GM19351 (cell line): Measurements from ENCODE around the gene MEOX1.

Source experiments
- ATAC-seq: cut with Tn5 transposase; IDR thresholded peaks from one replicate; pipeline ENCODE4 v1.9.1; 2021; ENCODE audit warnings: mild to moderate bottlenecking, moderate library complexity; ENCODE audit not compliant: unreplicated experiment

Gene MEOX1

DNA sequence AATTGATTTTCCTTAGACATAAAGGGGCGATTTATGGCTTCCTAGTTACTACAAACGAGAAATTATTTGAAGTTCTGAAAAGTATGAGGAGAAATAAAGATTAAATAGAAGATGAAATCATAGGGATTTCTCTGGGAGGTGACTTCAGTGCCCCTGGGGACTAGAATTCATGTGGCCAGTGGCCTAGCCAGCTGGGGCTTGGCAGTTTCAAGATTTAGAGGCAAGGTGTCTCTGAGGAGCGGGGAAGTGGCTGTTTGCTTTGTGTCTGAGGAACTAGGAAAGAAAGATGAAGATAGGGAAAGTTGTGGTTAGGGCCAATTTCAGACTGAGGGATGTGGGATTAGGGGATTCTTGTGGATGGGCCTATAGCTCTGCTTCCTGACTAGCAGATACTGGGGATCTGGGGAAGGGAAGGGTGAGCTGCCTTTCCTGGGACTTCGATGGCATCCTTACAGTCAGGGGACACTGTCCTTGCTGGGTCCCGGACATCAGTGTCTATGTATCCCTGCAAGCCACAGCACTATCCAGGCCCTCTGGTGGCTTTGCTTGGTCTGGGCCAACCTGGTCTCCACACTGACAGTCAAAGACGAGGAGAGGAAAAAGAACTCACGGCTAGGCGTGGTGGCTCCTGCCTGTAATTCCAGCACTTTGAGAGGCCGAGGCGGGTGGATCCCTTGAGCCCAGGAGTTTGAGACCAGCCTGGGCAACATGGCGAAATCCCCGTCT lies 22.4 kb upstream of the MEOX1 start:
- ATAC-seq, result no peak

DNA sequence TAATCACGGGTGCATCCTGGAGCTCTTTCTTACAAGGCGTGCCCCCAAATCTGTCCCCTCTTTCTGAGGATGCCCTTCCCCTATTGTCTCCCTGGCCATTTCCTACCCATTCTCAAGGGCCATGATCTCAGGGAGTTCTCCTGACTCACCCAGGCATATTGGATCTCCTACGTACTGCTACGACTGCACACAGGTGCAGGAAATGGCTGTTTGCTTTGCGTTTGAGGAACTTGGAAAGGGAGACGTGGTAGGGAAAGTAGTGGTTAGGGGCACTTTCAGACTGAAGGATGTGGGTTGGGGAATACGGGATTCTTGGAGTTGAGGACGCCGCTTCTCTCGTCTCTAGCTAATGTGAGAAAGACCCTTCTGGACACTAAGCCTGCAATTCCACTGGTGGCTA lies 18.7 kb upstream of the MEOX1 start:
- ATAC-seq, result no peak

DNA sequence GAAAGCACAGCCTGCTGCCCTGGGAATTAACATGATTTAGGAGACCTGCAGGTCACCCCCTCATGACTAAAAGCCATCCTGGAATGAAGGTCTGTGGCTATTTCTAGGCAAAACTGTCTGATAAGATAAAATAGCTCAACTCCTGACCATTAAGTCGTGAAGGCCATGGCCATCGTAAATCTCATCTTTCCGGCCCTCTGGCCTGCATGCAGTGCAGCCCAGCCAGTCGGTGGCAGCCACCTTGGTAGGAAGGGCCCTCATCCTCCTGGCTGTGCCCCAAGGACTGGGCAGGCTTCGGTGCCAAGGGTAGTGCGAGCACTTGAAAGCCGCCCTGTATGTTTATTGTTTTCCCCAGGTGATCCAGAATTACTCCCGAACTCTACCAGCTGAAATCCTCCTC lies 18.2 kb upstream of the MEOX1 start:
- ATAC-seq, result no peak

DNA sequence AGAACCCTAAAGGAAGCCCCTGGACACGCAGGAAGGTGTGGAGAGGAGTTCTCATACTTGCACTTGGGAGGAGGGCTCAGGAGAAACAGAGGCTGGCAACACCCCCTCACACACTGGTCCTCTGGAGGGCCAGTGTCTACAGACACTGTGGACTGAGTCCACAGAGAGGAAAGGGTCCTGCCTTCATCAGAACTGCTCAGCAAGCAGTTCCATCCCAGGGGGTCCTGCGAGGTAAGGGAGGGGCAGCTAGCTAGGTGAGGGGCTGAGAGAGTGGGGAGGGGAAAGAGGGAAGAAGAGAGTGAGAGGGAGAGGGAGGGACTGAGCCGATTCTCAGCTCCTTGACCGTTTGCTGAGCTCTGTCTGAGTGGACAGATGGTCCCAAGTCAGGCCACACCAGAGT lies 17.7 kb upstream of the MEOX1 start:
- no peak for ATAC-seq

DNA sequence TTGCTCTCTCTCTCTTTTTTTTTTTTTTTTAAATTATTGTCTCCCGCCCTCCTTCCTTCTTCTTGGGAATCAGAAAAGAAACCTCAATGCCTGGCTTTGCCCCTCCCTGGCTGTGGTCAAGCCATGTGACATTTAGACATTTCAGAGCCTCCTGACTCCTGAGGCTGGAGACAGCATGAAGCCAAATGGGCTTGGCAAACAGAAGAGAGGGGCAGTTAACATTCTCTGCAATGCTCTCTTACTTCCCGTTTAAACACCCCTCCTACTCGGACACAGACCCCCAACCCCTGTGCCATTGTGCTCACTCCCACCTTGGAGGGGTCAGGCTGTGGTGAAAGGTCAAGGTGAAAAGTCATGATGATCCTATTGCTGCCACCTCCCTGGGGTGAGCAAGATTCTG lies 14.7 kb upstream of the MEOX1 start:
- no peak for ATAC-seq

GRCh38 chr17:43674394-43674793 lies 12.7 kb upstream of the MEOX1 start:
- no peak for ATAC-seq

GRCh38 chr17:43673516-43674323 lies 12.0 kb upstream of the MEOX1 start:
- no peak for ATAC-seq

GRCh38 chr17:43671755-43672519 lies 10.2 kb upstream of the MEOX1 start:
- ATAC-seq, result no peak

DNA sequence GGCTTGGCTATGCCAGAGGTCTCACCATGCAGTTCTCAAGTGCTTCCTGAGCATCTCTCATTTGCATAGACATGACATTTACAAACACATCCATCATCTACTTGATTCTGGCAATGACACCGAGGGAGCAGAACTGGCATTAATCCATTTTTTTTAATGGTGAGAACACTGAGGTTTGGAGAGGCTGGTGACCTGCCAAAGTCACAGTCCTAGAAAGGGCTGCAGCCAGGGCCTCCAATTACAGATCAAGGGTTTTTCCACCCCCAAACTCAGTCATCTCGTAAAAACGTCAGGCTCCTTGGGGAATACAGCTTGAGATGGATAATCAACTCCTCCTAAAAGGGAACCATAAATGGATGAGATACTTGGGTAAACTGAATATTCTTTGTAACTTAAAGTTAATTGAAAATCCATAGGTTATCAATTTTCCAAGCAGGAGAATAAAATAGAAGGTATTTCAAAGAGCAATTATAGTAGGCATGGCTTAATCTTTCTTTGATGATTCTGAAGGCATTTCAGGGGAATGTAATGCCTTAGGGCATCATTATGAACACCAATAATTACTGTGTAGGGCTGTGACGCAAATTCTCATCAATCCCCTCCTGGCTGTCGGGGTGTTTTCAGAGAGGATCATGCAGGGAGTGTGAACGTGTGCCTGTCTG lies 9.4 kb upstream of the MEOX1 start:
- ATAC-seq, result no peak

DNA sequence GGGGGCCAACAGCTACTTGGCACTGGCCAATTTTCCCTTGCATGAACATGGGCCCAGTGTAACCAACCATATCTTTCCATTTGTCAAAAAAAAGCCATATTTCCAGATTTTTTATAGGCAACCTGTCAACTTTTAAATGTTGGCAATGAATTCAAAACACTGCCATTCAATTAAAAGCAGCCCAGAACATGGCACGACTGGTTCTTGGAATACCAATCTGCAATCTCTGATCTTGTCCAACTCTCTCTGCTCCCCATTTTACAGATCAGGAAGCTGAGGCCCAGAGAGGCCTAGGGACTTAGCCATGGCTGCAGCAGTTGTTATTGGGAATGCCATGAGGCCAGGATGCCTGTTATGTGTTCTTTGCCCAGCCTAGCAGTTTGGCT lies 8.9 kb upstream of the MEOX1 start:
- no peak for ATAC-seq

DNA sequence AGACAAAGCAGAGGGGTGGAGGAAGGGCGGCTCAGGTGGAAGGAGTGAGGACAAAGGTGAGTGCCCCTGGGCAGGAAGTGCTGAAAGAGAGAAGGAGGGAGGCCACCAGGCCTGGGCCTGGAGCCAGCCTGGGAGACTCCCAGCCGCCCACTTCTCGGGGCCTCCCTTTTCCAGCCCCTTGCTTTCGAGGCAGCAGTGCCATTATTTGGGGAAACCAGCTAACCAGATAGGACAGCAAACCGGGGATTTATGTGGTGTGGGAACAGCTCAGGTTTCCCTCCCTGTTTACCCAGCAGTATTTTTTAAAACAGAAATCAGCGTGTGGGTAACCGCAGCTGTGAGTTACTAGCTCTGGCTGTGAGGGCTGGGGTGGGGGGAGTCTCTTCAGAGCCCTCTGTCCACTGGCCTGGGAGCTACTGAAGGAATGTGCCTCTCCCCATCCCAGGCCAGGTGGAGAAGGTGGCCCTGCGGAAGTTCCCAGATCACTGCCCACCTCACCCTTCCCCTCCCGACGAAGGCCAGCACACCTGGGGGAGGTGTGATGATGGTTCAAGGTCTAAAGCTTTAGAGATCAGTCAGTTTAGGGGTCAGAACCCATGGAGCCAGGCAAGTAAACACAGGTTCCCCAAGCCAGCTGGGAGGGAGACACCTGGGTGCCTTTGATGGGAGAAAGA lies 8.4 kb upstream of the MEOX1 start:
- ATAC-seq, result no peak

DNA sequence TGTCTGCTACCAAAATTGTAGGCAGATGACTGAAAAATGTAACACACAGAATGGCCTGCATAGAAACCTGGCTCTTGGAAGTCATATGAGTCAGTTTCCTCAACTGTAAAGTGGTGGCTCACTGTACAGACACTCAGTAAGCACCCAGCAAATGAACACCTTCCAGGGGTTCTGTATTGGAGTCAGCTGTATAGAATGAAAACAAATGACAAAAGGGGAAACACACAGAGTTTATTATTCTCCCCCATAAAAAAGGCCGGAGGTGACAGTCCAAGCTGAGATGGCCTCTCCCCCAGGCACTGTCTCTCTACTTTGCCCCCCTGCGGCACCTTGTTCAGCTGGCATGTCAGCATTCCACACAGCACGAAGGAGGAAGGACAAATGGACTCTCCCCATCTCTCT lies 6.2 kb upstream of the MEOX1 start:
- no peak for ATAC-seq

GRCh38 chr17:43667506-43667905 lies 5.8 kb upstream of the MEOX1 start:
- no peak for ATAC-seq

DNA sequence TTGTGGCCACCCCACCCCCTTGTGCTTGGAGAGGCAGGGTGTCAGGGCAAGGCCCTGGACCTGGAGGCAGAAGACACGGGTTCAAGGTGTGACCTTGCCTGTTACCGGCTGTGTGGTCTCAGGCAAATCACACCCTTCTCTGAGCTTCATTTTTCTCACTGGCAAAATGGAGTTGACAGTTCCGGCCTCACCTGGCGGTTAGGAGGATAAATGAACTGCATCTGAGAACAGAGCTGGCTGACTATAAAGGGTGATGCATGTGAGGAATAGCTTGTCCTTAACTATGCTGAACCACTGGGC lies 4.2 kb upstream of the MEOX1 start:
- ATAC-seq, result no peak

DNA sequence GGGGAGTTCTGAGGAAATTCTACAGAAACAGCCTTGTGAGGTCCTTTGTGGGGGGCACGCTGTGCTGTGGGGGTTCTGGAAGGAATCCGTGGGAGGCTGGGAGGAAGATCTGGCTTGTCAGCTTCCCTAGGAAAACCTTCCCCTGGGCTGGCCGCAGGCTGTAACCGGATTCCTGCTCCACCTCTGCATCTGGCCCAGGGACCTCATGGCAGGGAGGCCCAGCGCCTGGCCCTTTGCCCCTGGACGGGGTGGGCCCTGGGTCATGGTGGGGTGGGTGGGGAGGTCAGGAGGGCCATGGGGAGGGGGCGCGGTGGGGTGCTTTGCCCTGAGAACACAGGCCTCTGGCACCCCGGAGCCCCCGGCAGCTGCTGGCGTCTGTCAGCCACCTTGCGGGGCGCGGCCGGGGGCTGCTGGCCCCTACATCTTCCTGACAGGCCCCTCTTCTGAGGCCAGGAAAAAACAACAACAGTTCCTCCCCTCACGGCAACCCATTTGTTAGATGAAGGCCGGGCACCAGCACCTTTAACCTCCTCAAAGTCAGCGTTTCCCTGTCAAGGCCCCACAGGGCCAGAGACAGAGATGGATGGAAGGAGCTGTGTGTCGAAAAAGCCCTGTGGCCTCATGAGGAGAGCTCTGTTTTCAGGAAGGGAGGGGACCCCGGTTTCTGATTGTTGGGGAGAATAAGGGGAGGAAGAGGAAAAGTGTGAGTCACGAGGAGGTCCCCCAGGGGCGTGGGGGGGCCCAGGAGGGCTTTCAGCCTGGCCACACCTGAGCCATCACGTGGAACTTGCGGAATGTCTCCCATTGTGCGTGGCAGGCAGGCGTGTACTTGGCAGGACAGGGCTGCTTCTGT lies 3.6 kb upstream of the MEOX1 start:
- no peak for ATAC-seq

- no peak for ATAC-seq
These were observed 2.4 kb upstream of the MEOX1 start for GRCh38 chr17:43664096-43664495.

DNA sequence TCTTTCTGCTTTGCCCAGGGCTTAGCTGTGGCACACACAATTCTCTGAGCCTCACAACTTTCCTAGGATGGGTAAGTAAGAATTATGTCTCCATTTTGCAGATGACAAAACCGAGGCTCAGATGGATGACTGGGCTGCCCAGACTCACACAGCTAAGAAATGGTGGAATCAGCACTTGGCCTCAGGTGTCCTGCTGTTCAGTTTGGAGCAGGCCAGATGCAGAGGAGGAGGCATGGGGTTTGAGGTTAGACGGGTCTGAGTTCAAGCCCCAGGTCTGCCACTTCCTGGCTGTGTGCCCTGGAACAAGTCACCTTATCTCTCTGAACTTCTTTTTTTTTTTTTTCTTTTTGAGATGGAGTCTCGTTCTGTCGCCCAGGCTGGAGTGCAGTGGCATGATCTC lies 1.7 kb upstream of the MEOX1 start:
- no peak for ATAC-seq

- ATAC-seq, result no peak
These were observed 855 bp upstream of the MEOX1 start for GRCh38 chr17:43662413-43663141.

DNA sequence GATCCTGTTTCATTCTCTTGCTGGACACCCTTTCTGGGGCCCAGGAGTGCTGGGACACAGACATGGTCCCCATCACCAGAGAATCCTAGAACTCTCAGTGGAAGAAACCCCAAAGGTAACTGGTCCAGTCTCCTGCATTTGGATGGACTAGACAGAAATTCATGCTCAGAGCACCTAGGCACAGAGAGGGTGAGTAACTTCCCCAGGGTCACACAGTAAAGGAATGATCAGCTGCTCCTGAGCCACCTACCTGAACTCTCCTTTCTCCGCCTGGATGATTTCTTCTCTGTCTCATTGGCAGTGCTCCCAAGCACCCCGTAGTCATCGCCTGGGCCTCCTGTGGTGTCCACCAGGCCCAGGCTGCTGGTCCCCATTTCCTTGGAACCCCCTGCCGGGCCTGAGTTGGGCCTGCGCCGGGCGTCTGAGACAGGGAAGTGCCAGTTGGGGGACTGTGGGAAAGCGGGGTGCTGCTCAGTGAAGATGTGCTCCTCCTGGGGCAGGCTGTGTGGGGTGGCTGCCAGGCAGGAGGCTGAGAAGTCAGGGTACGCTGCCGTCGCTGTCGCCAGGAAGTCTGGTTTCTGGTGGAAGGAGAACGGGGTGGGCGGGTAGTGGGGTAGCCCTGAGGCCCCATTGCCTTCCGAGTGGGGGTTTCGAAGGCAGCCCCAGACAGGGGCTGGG lies 767 bp downstream of the MEOX1 start:
- ATAC-seq, result no peak
